Measurements from ENCODE around the gene LSAMP.

Gene LSAMP

GRCh38 chr3:115864911-115865310, 580.4 kb downstream of the LSAMP start:
- WGBS = 73% methylated on average over 2 of the region's 2 CpGs
- Histone ChIP-seq H3K4me3 (ENCODE audit: insufficient read depth in 1 of 2, low read depth in 1 of 2, low read length in 2 of 2) (no peak overlapping the region), H2BK120ac (ENCODE audit: low read depth, low read length) (no peak overlapping the region), H4K8ac (ENCODE audit: low read length) (no peak overlapping the region), H3K79me1 (replicated peaks; ENCODE audit: low read length, poor library complexity, severe bottlenecking) (peaks cover 3% of the 10 kb centered on the region), H2AK5ac (ENCODE audit: low read length, severe bottlenecking) (no peak overlapping the region), H3K14ac (ENCODE audit: low read length in 2 of 2) (no peak overlapping the region), H3K9ac (ENCODE audit: low read length) (no peak overlapping the region), H3K4me1 (ENCODE audit: control insufficient read depth, insufficient read depth, low read depth, low read length) (no peaks in the 10 kb centered on the region), H3K4me2 (ENCODE audit: low read length, poor library complexity, severe bottlenecking) (no peak overlapping the region), H2AFZ (ENCODE audit: low read depth, low read length) (no peak overlapping the region), H3K23ac (ENCODE audit: low read length in 2 of 2) (no peak overlapping the region), H3K9me3 (ENCODE audit: control insufficient read depth, low read length) (no peaks in the 10 kb centered on the region), H3K18ac (ENCODE audit: low read depth in 1 of 2, low read length in 2 of 2) (no peak overlapping the region), H2BK15ac (ENCODE audit: low read depth, poor library complexity, severe bottlenecking) (no peak overlapping the region), H2BK5ac (ENCODE audit: low read depth, low read length, poor library complexity, severe bottlenecking) (no peak overlapping the region), H3K36me3 (ENCODE audit: control insufficient read depth in 1 of 2, insufficient read depth in 2 of 2, low read depth in 1 of 2, low read length in 2 of 2) (no peaks in the 10 kb centered on the region), H3K27ac (ENCODE audit: low read length, poor library complexity, severe bottlenecking) (no peak overlapping the region), H2BK12ac (ENCODE audit: low read length in 2 of 2) (no peak overlapping the region), H3K4ac (ENCODE audit: low read depth in 1 of 2, low read length in 2 of 2) (no peak overlapping the region), H3K27me3 (ENCODE audit: control insufficient read depth in 1 of 2, insufficient read depth in 1 of 2, low read length in 2 of 2) (no peaks in the 10 kb centered on the region), H4K91ac (ENCODE audit: low read length) (no peak overlapping the region)
- DNase-seq = no peak

- H2AK5ac ChIP-seq (ENCODE audit: low read length, severe bottlenecking) = no peak overlapping the region
- no peaks in the 10 kb centered on the region for H3K9me3 ChIP-seq (ENCODE audit: control insufficient read depth, low read length)
- no peak overlapping the region for H3K18ac ChIP-seq (ENCODE audit: low read depth in 1 of 2, low read length in 2 of 2)
- H3K4me1 ChIP-seq (ENCODE audit: control insufficient read depth, insufficient read depth, low read depth, low read length) = no peaks in the 10 kb centered on the region
- no peaks in the 10 kb centered on the region for H3K27me3 ChIP-seq (ENCODE audit: control insufficient read depth in 1 of 2, insufficient read depth in 1 of 2, low read length in 2 of 2)
- no peaks in the 10 kb centered on the region for H3K36me3 ChIP-seq (ENCODE audit: control insufficient read depth in 1 of 2, insufficient read depth in 2 of 2, low read depth in 1 of 2, low read length in 2 of 2)
- no peak overlapping the region for H4K91ac ChIP-seq (ENCODE audit: low read length)
- no peak overlapping the region for H3K14ac ChIP-seq (ENCODE audit: low read length in 2 of 2)
- H3K27ac ChIP-seq (ENCODE audit: low read length, poor library complexity, severe bottlenecking) = no peak overlapping the region
- no peak overlapping the region for H3K9ac ChIP-seq (ENCODE audit: low read length)
- H3K79me1 ChIP-seq (replicated peaks; ENCODE audit: low read length, poor library complexity, severe bottlenecking) = peaks cover 3% of the 10 kb centered on the region
- H3K4ac ChIP-seq (ENCODE audit: low read depth in 1 of 2, low read length in 2 of 2) = no peak overlapping the region
- no peak overlapping the region for H2AFZ ChIP-seq (ENCODE audit: low read depth, low read length)
- H3K4me3 ChIP-seq (ENCODE audit: insufficient read depth in 1 of 2, low read depth in 1 of 2, low read length in 2 of 2) = no peak overlapping the region
- no peak overlapping the region for H2BK15ac ChIP-seq (ENCODE audit: low read depth, poor library complexity, severe bottlenecking)
- H2BK12ac ChIP-seq (ENCODE audit: low read length in 2 of 2) = no peak overlapping the region
- H2BK120ac ChIP-seq (ENCODE audit: low read depth, low read length) = no peak overlapping the region
- WGBS = 49% methylated on average over 4 of the region's 6 CpGs
- H2BK5ac ChIP-seq (ENCODE audit: low read depth, low read length, poor library complexity, severe bottlenecking) = no peak overlapping the region
- DNase-seq = no peak
- H3K23ac ChIP-seq (ENCODE audit: low read length in 2 of 2) = no peak overlapping the region
- no peak overlapping the region for H3K4me2 ChIP-seq (ENCODE audit: low read length, poor library complexity, severe bottlenecking)
- H4K8ac ChIP-seq (ENCODE audit: low read length) = no peak overlapping the region
Observed at GRCh38 chr3:115862849-115863248, 582.4 kb downstream of the LSAMP start.

DNA sequence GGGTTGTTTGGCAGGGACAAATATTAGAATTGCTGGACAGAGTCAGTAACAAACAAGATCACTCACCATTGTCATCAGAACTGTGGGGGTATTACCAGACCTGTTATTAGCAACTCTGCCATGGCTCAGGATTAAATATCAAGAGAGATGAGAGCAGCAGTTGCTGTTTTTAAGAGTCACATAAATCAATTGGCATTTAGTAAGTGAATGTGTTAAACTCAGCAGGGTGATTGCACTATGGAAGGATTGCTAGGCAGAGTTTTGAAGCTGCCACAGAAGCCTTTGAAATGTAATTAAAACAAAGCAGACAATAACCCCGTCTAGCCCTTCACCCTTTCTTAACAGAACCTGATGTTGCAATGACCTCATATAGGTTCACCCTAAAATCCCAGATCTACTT, 583.2 kb downstream of the LSAMP start:
- Histone ChIP-seq H3K14ac (ENCODE audit: low read length in 2 of 2) (no peak overlapping the region), H3K4me2 (ENCODE audit: low read length, poor library complexity, severe bottlenecking) (no peak overlapping the region), H3K4me3 (ENCODE audit: insufficient read depth in 1 of 2, low read depth in 1 of 2, low read length in 2 of 2) (no peak overlapping the region), H2BK12ac (ENCODE audit: low read length in 2 of 2) (no peak overlapping the region), H3K27me3 (ENCODE audit: control insufficient read depth in 1 of 2, insufficient read depth in 1 of 2, low read length in 2 of 2) (no peaks in the 10 kb centered on the region), H3K23ac (ENCODE audit: low read length in 2 of 2) (no peak overlapping the region), H2AK5ac (ENCODE audit: low read length, severe bottlenecking) (no peak overlapping the region), H3K27ac (ENCODE audit: low read length, poor library complexity, severe bottlenecking) (no peak overlapping the region), H4K8ac (ENCODE audit: low read length) (no peak overlapping the region), H2BK120ac (ENCODE audit: low read depth, low read length) (no peak overlapping the region), H3K4ac (ENCODE audit: low read depth in 1 of 2, low read length in 2 of 2) (no peak overlapping the region), H2BK5ac (ENCODE audit: low read depth, low read length, poor library complexity, severe bottlenecking) (no peak overlapping the region), H4K91ac (ENCODE audit: low read length) (no peak overlapping the region), H3K36me3 (ENCODE audit: control insufficient read depth in 1 of 2, insufficient read depth in 2 of 2, low read depth in 1 of 2, low read length in 2 of 2) (no peaks in the 10 kb centered on the region), H3K18ac (ENCODE audit: low read depth in 1 of 2, low read length in 2 of 2) (no peak overlapping the region), H3K9ac (ENCODE audit: low read length) (no peak overlapping the region), H3K79me1 (replicated peaks; ENCODE audit: low read length, poor library complexity, severe bottlenecking) (peaks cover 3% of the 10 kb centered on the region), H2AFZ (ENCODE audit: low read depth, low read length) (no peak overlapping the region), H2BK15ac (ENCODE audit: low read depth, poor library complexity, severe bottlenecking) (no peak overlapping the region), H3K9me3 (ENCODE audit: control insufficient read depth, low read length) (no peaks in the 10 kb centered on the region), H3K4me1 (ENCODE audit: control insufficient read depth, insufficient read depth, low read depth, low read length) (no peaks in the 10 kb centered on the region)
- 64% methylated on average over 1 of the region's 1 CpG for WGBS
- no peak for DNase-seq

DNA sequence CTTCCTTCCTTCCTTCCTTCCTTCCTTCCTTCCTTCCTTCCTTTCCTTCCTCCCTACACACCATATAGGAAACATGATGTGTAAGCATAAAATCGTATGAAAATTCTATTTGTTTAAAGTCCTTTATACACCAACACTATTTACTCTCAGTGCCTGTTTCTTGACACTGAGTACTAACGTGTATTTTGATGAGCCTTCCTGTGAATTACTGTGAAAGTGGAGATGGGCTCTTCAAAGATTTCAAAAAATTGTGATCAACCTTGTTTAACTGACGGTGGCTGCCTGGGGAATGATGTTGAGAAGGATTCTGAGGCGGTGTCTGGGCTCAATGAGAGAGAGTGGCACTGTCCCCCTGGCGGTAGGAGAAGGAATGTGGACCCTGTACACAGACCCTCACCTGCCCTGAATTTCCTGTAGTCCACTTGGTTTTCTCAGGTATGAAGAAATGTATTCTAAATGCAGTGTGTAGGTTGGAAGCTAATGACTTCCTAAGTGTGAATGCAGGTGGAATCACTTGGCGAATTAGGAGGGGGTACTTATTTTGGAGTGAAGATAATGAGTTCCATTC, 584.0 kb downstream of the LSAMP start:
- no peak overlapping the region for H3K27ac ChIP-seq (ENCODE audit: low read length, poor library complexity, severe bottlenecking)
- no peak overlapping the region for H2AK5ac ChIP-seq (ENCODE audit: low read length, severe bottlenecking)
- H2BK120ac ChIP-seq (ENCODE audit: low read depth, low read length) = no peak overlapping the region
- H3K9me3 ChIP-seq (ENCODE audit: control insufficient read depth, low read length) = no peaks in the 10 kb centered on the region
- no peaks in the 10 kb centered on the region for H3K27me3 ChIP-seq (ENCODE audit: control insufficient read depth in 1 of 2, insufficient read depth in 1 of 2, low read length in 2 of 2)
- H3K18ac ChIP-seq (ENCODE audit: low read depth in 1 of 2, low read length in 2 of 2) = no peak overlapping the region
- H2BK15ac ChIP-seq (ENCODE audit: low read depth, poor library complexity, severe bottlenecking) = no peak overlapping the region
- H2BK12ac ChIP-seq (ENCODE audit: low read length in 2 of 2) = no peak overlapping the region
- no peak overlapping the region for H3K14ac ChIP-seq (ENCODE audit: low read length in 2 of 2)
- H4K8ac ChIP-seq (ENCODE audit: low read length) = no peak overlapping the region
- H3K36me3 ChIP-seq (ENCODE audit: control insufficient read depth in 1 of 2, insufficient read depth in 2 of 2, low read depth in 1 of 2, low read length in 2 of 2) = no peaks in the 10 kb centered on the region
- H2BK5ac ChIP-seq (ENCODE audit: low read depth, low read length, poor library complexity, severe bottlenecking) = no peak overlapping the region
- H3K4me2 ChIP-seq (ENCODE audit: low read length, poor library complexity, severe bottlenecking) = no peak overlapping the region
- H3K23ac ChIP-seq (ENCODE audit: low read length in 2 of 2) = no peak overlapping the region
- H3K79me1 ChIP-seq (replicated peaks; ENCODE audit: low read length, poor library complexity, severe bottlenecking) = peaks cover 3% of the 10 kb centered on the region
- H3K9ac ChIP-seq (ENCODE audit: low read length) = no peak overlapping the region
- DNase-seq = no peak
- H2AFZ ChIP-seq (ENCODE audit: low read depth, low read length) = no peak overlapping the region
- no peak overlapping the region for H3K4me3 ChIP-seq (ENCODE audit: insufficient read depth in 1 of 2, low read depth in 1 of 2, low read length in 2 of 2)
- H3K4me1 ChIP-seq (ENCODE audit: control insufficient read depth, insufficient read depth, low read depth, low read length) = no peaks in the 10 kb centered on the region
- H4K91ac ChIP-seq (ENCODE audit: low read length) = no peak overlapping the region
- WGBS = 94% methylated on average over 5 of the region's 6 CpGs
- H3K4ac ChIP-seq (ENCODE audit: low read depth in 1 of 2, low read length in 2 of 2) = no peak overlapping the region

All from mesenchymal stem cell (in vitro differentiated cells and primary cell).